GM15510 (cell line): ENCODE measurements around the gene VPS37C.
"Not testable (repeated sequence)": the region's sequence is repeated elsewhere in the genome, so short reads cannot be mapped to it uniquely, and the experiment has no call there.

Experiments
- POLR2A ChIP-seq: IDR thresholded peaks from 3 replicates; pipeline ENCODE4 v1.6.1; 2011; ENCODE audit warnings: borderline replicate concordance; ENCODE audit not compliant: insufficient read length; ENCODE audit errors: extremely low read depth

Gene VPS37C

DNA sequence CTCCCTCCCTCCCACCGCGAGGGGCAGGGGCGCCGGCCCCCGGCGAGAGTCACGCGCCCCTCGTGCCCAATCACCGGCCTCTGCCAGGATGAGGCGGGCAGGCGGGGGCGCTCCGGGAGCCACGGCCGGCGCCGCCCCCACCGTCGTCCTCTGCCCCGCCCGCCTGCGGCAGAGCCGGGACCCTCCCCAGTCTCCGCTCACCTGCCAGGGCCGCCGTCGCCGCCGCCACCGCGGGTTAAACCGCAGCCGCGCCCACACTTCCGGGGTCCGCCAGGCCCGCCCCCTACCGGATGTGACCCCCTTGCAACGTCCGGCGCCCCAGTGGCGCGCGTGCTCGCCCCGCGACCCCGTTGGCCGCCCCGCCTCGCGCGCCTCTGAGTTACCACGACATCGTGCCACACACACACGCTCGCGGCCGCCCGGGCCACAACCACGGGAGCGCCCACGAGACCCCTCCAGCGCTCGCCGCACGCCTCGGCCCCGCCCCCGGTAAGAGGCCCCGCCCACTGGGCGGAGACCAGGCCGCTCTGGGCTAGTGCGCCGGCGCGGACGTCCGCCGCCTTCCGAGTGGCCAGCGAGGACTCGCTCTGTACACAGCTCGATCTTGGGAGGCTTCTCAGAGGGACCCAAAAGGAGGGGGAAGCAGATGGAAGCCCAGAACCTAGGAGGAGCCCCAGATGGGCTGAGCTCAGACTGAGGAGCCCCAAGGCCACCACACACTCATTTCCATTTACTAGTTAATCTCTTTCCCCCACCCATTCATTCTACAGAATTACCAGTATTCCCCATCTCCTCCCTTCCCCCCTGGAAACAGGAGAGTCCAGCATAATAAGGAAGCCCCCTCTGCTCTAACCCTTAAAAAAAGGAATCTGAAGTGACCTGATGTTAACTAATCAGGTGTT is at the start of gene VPS37C:
Gene VPS37C (minus strand): TSS at position 237 of the 902 bp plus-strand sequence. CDS start 22,597 bp downstream, outside the sequence.
- peak; percentile 87 for TF ChIP-seq POLR2A

DNA sequence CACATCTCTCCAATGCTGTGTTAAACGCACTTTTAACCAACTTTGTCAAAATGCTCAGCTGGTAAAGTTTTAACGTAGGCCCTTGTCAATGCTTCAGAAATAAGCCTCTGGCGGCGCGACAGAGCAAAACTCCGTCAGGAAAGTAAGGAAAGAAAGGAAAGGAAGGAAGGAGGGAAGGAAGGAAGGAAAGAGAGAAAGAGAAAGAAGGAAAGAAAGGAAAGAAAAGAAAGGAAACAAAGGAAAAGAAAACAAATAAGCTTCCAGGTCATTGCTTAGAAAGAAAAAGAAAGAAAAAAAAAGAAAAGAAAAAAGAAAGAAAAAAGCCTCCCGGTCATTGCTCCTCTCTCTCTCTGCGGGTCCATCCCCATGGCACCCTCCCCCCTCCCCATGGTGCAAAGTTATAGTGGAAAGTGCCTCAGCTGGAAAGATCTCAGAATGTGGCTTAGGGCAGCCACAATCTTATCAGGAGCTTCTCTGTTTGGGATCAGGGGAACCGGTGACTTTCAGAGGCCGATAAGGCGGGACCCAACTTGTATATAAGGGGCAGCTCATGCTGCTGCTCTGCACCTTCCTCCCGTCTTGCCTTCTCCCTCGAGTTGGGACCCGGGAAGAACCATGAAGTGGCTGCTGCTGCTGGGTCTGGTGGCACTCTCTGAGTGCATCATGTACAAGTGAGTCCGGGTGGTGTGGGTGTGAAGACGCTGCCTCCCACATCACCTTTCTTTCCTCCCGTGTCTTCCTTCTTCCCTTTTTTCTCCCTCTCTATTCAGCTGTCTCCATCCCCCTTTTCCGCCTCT is 41.9 kb upstream of the VPS37C start, which contains the start of gene PGA3:
Gene PGA3 (plus strand): TSS at position 566 of the 797 bp plus-strand sequence. CDS start 50 bp downstream, at position 616.
- not testable (repeated sequence) for TF ChIP-seq POLR2A

DNA sequence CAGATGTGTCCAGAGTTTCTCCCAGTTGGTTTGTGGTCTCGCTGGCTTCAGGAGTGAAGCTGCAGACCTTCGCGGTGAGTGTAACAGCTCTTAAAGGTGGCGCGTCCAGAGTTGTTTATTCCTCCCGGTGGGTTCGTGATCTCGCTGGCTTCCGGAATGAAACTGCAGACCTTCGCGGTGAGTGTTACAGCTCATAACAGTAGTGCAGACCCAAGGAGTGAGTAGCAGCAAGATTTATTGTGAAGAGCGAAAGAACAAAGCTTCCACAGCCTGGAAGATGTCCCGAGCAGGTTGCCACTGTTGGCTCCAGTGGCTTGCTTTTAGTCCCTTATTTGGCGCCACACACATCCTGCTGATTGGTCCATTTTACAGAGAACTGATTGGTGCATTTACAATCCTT is 40.2 kb upstream of the VPS37C start:
- no peak for TF ChIP-seq POLR2A

DNA sequence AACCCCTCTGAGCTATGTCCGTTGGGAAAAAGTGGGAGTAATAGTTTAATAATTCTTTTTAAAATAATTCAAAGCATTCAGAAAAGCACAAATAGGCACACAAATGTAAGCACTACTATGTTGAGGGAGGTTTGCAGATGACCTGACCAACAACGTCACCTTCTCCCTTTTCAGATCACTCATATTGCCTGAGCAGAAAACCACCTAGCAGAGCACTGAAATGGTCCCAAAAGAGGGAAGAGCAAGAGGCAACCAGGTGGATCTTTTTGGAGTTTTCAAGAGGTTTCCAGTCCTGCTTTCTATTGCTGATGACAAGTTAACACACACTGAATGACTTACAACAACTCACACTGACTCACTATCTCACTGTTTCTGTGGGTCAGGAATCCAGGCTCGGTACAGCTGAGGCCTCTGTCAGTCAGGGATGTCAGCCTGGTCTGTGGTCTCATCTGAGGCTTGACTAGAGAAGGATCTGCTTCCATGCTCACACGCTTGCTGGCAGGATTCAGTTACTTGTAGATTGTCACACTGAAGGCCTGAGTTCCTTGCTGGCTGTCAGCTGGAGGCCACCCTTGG is 37.8 kb upstream of the VPS37C start:
- TF ChIP-seq POLR2A: no peak

DNA sequence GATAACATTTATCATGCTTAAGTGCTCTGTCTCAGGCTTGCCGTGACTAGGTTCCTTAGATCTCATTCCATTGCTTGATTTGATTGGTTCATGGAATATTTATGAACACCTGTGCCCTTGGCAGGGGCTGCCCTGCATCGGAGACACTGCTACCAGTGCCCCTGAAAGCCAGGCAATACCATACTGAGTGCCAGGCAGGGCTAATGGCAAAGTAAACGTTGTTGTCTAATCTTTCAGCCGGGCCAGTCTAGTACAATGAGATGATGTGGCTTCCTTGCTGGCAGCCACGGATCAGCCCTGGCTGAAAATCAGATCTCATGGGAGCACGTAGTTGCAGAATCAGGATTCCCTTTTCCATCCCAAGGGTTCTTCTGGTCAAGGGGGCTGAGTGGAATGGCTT is 37.1 kb upstream of the VPS37C start:
- TF ChIP-seq POLR2A: no peak

DNA sequence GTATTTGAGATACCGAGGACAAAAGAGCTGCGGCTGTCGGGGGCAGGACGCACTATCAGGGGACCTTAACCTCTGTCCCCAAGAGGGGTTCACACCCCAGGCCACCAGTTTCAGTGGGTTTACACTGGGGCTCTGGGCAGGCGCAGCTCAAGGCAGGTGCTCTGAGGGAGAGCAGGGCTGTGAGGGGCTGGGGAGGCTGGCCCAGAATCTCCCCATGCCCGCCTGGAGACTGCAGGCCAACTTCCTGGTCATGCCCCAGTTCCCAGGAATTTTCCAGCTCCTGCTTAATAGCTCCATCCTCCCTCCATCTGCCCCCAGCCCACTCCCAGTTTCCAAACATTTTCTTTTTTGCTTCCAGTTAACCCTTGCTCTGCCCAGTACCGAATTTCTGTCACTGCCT is 34.5 kb upstream of the VPS37C start:
- TF ChIP-seq POLR2A: no peak

DNA sequence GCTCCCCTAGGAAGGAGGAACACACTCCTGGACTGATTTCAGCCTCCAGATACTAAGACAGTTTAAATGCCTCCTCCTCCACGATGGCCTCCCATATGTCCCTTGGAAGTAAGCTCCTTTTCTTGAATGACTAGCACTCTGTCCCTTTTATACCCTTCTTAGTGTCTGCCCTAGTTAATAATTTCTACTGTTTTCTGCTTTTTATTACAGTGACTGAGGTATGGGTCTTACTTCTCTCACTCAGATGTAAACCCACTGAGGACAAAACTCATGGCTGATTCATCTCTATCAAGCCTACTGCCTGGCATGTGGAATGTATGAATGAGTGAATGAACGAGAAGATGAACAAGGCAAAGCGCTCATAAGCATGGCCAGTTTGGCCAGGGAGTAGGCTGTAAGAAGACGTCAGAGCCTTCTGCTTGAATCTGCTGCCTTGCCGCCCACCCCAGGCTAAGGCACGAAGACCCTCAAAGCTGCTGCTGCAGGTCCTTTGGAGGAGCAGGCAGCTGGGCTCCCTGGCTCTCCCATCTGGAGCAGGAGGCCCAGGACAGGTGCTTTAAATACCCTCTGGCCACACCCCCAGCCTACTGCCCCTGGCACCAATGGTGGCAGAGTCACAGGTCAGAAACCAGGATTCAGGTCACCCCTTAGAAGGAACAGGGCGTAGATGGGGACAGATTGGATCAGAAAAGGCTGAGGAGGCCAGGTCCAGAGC is 33.9 kb upstream of the VPS37C start:
- TF ChIP-seq POLR2A: no peak

DNA sequence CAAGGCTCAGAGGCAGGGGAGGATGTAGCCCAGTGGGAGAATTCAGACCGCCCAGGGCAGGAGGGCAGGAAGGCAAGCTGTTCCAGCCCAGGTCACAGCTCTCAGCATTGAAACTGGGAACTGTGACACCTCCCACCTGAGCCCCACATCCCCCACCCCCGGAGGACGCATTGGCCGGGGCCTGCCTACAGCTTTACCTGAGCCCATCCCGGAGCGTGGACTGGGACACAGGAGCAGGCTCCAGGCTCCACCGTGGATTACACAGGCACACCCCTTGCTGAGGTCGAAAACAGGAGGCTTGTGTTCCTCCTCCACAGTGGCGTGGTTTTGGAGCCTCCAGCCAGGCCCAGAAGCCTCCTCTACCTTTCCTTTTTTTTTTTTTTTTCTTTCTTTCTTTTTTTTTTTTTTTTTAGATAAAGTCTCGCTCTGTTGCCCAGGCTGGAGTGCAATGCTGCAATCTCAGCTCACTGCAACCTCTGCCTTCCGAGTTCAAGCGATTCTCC is 33.0 kb upstream of the VPS37C start:
- no peak for TF ChIP-seq POLR2A

DNA sequence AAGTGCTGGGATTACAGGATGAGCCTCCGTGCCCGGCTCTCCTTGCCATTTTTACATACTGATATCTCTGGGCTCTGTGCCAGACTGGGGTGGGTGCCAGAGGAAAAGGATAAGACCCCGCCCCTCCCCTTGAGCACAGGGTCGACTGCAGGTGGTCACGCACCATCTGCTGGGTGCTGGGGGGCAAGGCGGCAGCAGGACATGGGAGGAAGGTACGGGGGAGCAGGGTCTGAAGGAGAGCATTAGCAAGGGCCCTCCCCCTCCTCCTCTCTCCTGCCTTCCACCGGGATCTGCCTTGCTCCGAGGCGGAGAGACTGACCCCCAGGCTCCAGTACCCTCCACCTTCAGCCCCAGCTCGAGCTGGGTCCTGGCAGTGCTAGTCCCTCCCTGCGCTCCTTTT is 32.4 kb upstream of the VPS37C start:
- TF ChIP-seq POLR2A: no peak

DNA sequence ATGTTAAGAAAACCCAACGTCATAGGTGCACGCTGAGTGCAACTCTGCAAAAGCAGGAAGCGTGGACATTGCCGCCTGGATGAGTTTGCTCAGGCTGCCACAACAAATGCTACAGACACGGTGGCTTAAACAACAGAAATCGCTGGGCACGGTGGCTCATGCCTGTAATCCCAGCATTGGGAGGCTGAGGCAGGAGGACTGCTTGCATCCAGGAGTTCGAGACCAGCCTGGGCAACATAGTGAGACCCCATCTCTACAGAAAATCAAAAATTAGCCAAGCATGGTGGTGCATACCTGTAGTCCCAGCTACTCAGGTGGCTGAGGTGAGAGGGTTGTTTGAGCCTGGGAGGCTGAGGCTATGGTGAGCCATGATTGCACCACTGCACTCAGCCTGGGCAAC is 28.7 kb upstream of the VPS37C start:
- TF ChIP-seq POLR2A: no peak

DNA sequence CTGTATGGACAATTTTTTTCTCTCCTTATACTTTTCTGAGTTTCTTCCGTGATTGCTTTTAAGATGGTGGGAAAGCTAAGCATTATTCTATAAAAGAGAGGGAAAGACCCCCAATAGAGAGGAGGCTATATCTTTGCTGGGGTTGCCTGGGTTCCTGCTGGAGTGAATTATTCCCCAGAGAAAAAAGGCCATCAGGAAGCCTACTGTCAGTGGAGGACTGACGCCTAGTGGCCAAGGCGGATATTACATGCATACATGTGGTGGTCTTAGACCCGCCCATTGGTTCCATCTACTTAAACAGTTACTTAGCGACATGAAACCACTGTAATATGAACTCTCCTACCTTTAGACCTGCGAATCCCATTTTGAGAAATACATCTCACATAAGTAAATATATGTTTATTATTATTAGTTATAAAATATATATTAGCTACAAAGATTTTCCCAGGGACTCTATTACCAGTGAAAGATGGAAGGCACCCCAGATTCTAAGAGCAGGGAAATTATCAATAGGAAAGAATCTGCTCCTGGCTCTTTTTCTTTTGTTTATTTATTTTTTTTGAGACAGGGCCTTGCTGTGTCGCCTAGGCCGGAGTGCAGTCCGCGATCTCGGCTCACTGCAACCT is 26.4 kb upstream of the VPS37C start:
- no peak for TF ChIP-seq POLR2A

DNA sequence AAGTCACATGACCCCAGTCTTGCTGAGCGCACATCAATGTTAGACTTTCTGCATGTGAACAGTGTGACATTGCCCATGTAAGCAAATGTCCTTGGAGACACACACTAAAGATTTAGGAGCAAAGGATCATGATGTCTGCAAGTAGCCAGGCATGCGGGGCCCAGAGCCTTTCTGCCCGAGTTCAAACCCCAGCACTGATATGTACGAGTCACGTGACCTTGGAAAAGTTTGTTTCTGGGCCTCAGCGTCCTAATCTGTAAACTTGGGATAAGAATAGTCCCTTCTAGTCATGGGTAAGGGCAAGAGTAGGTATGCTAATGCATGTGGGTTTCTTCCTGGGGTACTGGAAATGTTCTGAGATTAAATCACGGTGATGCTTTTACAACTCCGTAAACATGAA is 25.3 kb upstream of the VPS37C start:
- no peak for TF ChIP-seq POLR2A

DNA sequence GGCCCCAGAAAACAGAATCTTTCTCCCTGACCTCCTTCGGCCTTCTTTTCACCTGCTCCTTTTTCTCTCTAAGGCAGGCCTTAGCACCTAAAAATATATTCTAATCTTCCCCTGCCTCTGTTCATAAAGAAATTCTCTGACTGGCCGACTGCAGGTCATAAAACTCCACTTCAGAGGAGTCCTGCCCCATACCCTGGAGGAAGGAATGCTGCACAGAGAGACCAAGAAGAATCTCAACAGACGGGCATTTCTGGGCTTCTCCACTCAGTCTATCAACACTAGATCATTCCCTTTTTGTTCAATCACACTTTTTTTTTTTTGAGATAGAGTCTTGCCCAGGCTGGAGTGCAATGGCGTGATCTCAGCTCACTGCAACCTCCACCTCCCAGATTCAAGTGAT is 22.4 kb upstream of the VPS37C start:
- TF ChIP-seq POLR2A: no peak

DNA sequence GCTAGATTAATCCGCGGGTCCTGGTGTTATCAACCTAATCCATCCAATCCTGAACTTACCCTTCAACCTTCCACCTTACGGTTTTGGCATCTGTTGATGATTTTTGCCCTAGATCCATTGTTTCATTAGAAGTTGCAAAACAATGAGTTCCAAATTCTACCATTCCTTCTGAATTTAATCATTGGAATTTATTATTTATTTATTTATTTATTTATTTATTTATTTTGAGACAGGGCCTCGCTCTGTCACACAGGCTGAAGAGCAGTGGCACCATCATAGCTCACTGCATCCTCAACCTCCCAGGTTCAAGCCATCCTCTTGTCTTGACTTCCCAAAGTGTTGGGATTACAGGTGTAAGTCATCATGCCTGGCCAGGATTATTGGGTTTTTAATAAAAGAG is 20.3 kb upstream of the VPS37C start:
- no peak for TF ChIP-seq POLR2A
